Epidermal melanocyte (primary cell): ENCODE data around the gene CLUH.
"Not testable (repeated sequence)": the region's sequence is repeated elsewhere in the genome, so short reads cannot be mapped to it uniquely, and the experiment has no call there.

ENCODE experiments used
- DNase-seq: peaks from one replicate; pipeline ENCODE4 v3.0.0; 2011; ENCODE audit warnings: low spot score; ENCODE audit not compliant: insufficient read length

CLUH gene

DNA sequence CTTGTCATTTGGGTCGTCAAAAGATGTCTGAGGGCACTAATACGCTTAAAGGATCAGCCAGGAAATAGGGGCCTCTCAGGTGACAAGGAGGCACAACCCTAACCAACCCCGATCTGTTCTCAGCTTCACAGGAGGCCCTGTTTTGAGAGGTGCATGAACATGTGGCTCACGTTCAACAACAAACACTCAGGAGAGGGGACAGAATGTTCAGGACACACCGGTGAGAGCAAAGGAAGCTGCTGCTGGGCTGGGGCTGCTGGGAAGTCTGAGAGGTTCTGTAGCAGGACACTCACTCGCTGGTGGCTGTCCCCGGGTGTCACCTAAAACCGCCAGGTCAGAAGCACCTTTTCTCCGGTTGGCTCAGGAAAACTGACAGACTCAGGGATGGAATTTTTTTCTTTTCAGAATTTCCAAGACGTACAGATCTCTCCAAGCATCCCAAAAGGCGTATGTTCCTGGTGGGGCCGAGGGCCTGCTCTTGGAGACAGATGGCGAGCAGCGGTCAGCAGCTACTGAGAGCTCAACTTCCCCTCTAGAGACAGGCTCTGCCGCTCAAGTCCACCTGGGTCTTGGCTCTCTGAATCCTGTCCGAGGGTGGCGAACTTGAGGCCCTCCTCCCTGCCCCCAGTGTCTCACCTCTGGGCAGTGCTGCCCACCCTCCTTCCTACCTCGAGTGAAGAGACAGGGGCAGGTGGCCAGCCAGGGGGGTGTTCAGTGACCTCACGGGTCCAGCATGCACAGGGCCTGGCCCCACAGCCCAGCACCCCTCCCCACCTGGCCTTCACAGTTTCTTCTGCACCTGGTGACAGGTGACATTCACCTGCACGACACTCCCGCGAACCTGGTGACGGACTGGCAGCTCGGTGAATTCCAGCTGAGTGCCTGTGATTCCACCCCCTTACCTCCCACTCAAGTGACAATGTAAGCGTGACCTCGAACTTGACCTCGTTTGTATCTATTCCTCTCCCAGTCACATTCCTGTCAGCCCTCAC, 22.9 kb downstream of the CLUH start:
- peak; percentile 11 for DNase-seq

- no peak for DNase-seq
These were observed 24.5 kb downstream of the CLUH start for GRCh38 chr17:2687074-2687418.

- no peak for DNase-seq
These were observed 25.9 kb downstream of the CLUH start for GRCh38 chr17:2685696-2686095.

- no peak for DNase-seq
These were observed 27.0 kb downstream of the CLUH start for GRCh38 chr17:2684549-2684948.

DNA sequence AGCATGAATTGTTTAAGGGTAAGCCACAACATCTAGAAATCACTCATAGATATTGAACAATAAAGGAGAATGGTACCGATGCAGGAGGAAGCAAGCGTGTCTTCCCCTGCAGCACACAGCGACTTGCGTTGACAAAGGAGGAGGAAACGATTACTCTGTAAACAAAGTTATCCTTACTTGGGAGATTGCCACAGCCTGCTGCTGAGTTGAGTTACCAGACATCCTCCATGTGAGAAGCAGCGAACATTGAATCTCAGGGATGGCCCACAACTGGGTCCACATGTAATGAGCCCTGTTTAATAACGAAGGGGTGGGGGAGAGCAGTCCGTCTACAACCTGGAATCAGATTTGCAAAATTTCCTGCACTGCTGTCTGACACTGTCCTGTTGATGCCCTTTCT, 27.7 kb downstream of the CLUH start:
- no peak for DNase-seq

GRCh38 chr17:2682176-2682938, 29.2 kb downstream of the CLUH start:
- no peak for DNase-seq

DNA sequence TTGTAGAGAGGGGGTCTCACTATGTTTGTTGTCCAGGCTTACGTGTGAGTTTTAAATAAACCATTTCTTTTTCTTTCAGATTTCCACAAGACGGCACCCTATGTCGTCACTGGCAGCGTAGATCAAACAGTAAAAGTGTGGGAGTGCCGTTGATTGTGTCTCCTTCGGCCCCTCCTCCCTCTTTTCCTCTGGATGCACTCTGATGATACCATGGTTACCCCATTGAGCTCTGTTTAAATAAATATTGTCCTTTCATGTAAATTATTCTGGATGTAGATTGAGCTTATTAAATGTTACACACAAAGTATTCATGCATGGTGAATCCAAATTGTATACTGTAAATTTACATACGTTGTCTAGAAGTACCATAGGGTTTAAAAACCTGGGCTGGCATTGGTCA, 29.9 kb downstream of the CLUH start:
- no peak for DNase-seq

- no peak for DNase-seq
These were observed 30.6 kb downstream of the CLUH start for GRCh38 chr17:2680961-2681360.

- not testable (repeated sequence) for DNase-seq
These were observed 32.3 kb downstream of the CLUH start for GRCh38 chr17:2679247-2679646.

DNA sequence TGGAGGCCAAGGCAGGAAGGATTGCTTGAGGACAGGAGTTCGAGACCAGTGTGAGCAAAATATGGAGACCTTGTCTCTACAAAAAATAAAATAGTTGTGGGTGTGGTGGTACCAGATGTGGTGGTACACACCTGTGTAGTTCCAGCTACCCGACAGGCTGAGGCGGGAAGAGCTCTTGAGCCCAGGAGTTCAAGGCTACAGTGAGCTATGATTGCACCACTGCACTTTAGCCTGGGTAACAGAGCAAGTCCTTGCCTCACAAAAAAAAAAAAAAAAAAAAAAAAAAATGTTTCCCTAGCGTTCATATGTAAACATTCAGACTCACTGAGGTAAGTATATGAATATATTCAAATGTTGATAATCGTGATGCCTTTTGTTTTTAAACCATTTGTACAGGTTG, 39.5 kb downstream of the CLUH start:
- DNase-seq, result no peak

DNA sequence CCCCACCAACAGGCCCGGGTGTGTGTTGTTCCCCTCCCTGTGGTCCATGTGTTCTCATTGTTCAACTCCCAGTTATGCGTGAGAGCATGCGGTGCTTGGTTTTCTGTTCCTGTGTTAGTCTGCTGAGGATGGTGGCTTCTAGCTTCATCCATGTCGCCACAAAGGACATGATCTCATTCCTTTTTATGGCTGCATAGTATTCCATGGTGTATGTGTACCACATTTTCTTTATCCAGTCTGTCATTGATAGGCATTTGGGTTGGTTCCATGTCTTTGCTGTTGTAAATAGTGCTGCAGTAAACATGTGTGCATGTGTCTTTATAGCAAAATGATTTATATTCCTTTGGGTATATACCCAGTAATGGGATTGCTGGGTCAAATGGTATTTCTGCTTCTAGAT, 51.2 kb downstream of the CLUH start:
- DNase-seq, result not testable (repeated sequence)

- DNase-seq, result not testable (repeated sequence)
These were observed 52.2 kb downstream of the CLUH start for GRCh38 chr17:2659337-2659736.

DNA sequence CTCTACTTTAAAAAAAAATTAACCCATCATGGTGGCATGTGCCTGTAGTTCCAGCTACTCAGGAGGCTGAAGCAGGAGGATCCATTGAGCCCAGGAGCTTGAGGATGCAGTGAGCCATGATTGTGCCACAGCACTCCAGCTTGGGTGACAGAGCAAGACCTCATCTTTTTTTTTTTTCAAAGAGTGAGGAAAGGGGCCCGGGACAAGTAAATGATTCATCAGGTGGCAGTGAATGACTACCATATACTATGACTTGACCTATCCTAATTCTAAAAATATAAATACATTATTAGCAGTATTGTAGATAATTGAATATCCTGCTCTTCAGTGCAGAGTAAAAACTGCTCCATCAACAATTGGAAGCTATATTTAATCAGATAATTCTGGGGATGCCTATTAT, 55.3 kb downstream of the CLUH start:
- no peak for DNase-seq

DNA sequence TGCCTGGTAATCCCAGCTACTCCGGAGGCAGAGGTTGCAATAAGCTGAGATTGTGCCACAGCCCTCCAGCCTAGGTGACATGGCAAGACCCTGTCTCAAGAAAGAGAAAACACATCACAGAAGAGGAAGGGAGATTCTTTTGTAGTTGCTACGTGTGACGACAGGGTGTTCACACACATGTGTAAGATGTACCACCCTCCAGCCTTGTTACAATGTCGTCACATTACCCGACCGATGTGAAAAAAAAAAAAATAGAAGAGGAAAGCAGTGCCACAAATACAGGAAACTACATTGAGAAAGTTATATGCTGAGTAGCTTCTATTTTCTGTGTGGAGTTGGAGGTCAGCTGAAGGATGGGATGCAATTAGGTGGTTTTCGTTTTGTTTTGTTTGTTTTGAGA, 56.0 kb downstream of the CLUH start:
- no peak for DNase-seq

- DNase-seq, result not testable (repeated sequence)
These were observed 58.7 kb downstream of the CLUH start for GRCh38 chr17:2652911-2653310.

- DNase-seq, result no peak
These were observed 62.4 kb downstream of the CLUH start for GRCh38 chr17:2649191-2649590.

DNA sequence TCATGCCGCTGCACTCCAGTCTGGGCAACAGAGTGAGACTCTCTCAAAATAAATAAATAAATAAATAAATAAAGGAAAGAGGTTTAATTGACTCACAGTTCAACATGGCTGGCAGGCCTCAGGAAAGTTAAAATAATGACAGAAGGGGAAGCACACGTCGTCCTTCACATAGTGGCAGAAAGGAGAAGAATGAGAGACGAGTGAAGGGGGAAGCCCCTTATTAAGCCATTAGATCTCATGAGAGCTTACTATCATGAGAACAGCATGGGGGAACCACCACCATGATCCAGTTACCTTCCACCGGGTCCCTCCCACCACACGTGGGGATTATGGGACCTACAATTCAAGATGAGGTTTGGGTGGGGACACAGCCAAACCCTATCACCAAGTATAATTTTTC, 63.6 kb downstream of the CLUH start:
- no peak for DNase-seq

DNA sequence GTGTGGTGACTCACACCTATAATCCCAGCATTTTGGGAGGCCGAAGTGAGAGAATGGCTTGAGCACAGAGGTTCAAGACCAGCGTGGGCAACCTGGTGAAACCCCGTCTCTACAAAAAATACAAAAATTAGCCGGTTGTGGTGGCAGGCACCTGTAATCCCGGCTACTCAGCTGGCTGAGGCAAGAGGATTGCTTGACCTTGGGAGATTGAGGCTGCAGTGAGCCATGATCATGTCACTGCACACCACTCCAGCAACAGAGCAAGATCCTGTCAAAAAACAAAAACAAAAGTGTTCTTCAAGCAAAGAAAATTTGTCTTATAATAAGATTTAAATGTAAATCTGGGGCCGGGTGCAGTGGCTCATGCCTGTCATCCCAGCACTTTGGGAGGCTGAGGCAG, 66.6 kb downstream of the CLUH start:
- DNase-seq, result no peak
